GM12801 (cell line): Measurements from ENCODE around the gene TBX1.

Experiments
- TF ChIP-seq, protein P1 (sequence below): IDR thresholded peaks from one replicate; pipeline ENCODE4 v1.5.1; 2011; ENCODE audit warnings: control low read depth; ENCODE audit not compliant: insufficient read length; ENCODE audit errors: extremely low read depth

TBX1 gene

DNA sequence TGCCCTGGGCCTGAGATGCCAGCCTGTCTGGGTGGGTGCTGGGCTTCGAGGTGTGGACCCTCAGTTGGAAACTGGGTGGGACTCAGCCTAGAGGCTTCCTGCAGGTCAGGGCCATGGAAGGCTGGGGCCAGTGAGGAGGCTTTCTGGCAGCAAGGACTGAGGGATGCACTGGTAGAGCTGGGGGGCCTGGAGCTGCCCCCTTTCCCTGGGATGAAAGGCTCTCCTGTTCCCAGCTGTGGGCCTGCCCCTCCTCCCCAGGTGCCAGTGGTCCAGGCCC, 43.8 kb upstream of the TBX1 start:
- TF ChIP-seq, protein P1, sequence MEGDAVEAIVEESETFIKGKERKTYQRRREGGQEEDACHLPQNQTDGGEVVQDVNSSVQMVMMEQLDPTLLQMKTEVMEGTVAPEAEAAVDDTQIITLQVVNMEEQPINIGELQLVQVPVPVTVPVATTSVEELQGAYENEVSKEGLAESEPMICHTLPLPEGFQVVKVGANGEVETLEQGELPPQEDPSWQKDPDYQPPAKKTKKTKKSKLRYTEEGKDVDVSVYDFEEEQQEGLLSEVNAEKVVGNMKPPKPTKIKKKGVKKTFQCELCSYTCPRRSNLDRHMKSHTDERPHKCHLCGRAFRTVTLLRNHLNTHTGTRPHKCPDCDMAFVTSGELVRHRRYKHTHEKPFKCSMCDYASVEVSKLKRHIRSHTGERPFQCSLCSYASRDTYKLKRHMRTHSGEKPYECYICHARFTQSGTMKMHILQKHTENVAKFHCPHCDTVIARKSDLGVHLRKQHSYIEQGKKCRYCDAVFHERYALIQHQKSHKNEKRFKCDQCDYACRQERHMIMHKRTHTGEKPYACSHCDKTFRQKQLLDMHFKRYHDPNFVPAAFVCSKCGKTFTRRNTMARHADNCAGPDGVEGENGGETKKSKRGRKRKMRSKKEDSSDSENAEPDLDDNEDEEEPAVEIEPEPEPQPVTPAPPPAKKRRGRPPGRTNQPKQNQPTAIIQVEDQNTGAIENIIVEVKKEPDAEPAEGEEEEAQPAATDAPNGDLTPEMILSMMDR: no peak

DNA sequence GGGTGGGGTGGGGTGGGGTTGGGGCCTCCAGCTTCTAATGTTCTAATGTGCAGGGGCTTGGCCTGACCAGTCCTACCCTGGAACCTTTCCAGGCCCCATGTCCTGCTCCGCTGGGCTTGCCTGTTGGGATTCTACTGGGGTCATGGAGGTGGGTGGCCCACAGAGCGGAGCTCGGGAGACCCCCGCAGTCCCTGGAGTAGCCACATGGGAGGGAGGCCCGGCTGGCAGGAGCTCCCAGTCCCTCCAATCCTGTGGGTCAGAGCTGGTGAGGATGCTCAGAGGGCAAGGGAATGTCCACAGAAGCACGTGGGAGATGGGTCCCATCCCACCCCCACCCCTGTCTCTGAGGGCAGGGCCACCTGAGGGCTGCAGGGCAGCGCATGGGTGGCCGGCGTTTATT, 43.4 kb upstream of the TBX1 start:
- TF ChIP-seq, protein P1: no peak

DNA sequence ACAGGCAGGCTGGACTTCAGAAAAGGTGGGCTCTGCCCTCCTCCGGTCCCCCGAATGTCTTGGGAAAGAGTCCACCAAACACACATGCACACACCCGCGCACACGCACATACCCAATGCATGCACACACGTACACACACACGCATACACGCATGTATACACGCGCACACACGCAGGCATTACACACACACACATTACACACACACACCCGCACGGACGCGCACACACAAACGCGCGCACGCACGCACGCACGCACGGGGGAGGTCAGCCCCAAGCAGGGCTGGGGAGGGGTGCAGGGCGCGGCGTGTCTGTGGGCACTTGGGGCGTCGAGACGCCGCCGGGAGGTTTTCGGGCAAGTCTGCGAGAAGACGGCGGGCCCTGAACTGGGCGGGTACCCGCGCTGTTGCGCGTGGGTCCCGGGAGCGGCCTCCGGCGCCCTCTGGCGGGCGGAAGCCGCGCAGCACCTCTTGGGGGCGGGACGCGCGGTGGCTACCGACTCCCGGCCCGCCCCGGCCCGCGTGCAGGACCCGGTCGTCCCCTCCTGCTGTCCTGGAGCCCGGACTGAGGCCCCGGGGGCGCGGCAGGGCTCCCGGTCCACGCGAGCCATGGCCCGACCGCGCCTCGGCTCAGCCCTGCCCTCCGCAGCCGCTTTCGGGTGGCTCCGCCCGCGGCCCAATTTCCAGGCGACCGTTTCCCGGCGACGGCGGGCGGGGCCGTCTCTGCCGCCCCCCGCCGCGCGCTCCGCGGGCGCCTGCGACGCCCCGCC, 42.7 kb upstream of the TBX1 start:
- TF ChIP-seq, protein P1: no peak

DNA sequence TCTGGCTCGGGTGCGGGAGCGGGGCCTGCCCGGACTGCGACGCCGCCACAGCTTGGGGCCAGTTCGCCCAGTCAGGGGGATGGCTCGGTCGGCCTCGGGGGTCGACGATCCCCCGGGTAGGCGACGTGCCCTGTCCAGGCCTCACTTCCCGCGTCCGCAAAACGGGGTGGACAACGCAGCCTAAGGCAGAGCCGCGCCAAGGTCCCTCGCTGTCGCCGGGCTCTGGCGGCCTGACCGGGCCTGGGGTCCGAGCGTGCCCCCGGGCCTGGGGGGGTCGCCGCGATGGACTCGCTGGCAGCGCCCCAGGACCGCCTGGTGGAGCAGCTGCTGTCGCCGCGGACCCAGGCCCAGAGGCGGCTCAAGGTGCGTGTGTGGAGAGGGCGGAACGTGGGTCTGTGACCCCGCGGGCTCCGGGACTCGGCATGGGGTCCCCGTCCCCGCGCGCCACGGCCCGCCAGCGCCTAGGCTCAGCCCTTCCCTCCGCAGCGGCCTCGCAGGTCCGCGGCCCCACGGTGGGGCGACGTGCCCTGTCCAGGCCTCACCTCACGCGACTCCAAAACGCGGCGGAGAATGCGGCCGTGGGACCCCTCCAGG, 42.0 kb upstream of the TBX1 start:
- TF ChIP-seq, protein P1: no peak

DNA sequence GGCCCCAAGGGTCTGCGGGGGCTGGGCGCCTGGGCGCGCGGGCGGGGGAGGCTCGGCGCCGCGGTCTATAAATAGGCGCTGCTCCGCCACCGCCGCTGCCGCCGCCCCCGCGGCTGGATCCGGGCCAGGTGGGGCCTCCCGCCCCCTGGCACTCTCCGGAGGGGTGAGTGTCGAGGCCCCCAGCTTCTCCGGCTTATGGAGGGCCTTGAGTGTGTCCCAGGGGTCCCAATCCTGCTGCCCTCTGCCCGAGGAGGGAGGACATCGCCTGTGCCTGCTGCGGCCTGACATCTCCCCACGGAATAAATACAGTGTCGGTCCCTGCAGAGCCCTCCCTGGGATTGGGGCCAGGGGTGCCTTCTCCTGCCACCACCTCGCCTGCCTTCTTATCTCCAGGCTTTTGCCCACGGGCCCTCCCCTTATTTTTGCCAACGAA, 41.5 kb upstream of the TBX1 start:
- TF ChIP-seq, protein P1: no peak

DNA sequence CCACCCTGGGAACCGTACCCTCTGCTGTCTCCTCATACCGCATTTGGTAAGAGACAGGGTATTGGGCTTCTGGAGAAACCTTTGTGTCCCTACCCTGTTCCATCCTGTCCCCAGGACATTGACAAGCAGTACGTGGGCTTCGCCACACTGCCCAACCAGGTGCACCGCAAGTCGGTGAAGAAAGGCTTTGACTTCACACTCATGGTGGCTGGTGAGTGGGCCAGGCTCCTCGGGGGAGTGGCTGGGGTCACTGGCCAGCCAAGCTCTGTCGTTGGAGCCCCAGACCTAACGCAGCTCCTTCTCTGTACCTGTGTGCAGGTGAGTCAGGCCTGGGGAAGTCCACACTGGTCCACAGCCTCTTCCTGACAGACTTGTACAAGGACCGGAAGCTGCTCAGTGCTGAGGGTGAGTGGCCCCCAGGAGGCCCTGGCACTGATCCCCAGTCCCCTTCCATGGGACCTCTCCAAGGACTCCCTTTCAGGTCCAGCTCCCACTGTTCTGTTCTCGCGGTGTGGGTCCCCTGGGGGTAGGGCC, 41.0 kb upstream of the TBX1 start:
- TF ChIP-seq, protein P1: no peak

DNA sequence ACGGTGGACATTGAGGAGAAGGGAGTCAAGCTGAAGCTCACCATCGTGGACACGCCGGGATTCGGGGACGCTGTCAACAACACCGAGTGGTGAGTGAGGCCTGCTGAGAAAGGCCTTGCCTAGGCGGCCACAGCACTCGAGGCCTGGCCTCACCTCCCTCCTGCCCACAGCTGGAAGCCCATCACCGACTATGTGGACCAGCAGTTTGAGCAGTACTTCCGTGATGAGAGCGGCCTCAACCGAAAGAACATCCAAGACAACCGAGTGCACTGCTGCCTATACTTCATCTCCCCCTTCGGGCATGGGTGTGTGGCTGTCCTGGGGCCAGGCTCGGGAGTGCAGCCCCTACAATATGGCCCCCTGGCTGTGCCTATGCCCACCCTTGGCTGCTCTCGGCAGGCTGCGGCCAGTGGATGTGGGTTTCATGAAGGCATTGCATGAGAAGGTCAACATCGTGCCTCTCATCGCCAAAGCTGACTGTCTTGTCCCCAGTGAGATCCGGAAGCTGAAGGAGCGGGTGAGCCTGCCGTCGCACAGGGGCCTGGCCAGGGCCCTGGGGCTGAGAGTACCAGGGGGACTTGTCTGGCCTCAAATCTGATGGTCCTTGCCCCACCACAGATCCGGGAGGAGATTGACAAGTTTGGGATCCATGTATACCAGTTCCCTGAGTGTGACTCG, 40.3 kb upstream of the TBX1 start:
- TF ChIP-seq, protein P1: no peak
